HG03460 (cell line): ENCODE data around the gene GADD45GIP1.

Experiments used
- ATAC-seq: cut with Tn5 transposase; IDR thresholded peaks from one replicate; pipeline ENCODE4 v1.9.1; 2021; ENCODE audit not compliant: unreplicated experiment

GADD45GIP1 gene

DNA sequence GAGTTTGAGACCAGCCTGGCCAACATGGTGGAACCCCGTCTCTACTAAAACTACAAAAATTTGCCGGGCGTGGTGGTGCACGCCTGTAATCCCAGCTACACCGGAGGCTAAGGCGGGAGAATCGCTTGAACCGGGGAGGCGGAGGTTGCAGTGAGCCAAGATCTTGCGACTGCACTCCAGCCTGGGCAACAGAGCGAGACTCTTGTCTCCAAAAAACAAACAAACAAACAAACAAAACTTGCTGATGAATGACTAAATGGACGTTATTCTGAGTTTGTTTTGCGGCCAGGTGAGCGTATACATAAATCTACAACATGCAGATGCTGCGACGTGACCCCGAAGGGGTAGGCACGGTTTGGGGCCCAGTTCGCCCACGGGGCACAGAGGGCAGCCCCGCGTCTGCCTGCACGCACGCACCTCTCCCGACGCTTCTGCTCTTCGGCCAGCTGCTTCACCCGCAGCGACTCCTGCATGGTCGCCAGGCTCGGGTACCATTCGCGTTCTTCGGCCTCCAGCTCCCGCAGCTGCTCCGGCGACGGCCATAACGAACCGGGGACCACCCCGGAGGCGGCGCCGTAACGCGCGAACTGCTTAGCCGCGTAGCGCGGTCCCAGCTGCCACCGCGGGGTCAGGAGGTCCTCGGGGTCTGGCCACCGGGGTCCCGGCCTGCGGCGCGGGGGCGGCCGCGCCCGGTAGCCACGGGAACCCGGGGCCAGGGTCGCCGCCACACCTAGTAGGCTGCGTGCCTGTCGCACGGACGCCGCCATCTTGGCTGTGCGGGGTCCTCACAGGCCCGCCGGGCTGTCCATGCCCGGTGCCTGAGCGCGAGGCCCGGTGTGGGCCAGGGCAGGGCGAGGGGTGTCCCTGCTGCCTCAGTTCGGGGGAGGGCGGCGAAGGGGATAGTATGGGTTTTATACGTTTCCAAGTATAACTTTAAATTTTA, at the start of gene GADD45GIP1:
Gene GADD45GIP1 (minus strand): TSS at position 778 of the 943 bp plus-strand sequence. CDS start 11 bp downstream, at position 767.
- ATAC-seq: no peak

- ATAC-seq: no peak
Observed at GRCh38 chr19:13005861-13006370, 48.9 kb upstream of the GADD45GIP1 start.

GRCh38 chr19:13005253-13005652, 48.2 kb upstream of the GADD45GIP1 start:
- no peak for ATAC-seq

GRCh38 chr19:13004273-13004672, 47.2 kb upstream of the GADD45GIP1 start:
- ATAC-seq: no peak

- ATAC-seq: no peak
Observed at GRCh38 chr19:13003081-13003480, 46.1 kb upstream of the GADD45GIP1 start.

GRCh38 chr19:13002166-13002898, 45.3 kb upstream of the GADD45GIP1 start:
- no peak for ATAC-seq

DNA sequence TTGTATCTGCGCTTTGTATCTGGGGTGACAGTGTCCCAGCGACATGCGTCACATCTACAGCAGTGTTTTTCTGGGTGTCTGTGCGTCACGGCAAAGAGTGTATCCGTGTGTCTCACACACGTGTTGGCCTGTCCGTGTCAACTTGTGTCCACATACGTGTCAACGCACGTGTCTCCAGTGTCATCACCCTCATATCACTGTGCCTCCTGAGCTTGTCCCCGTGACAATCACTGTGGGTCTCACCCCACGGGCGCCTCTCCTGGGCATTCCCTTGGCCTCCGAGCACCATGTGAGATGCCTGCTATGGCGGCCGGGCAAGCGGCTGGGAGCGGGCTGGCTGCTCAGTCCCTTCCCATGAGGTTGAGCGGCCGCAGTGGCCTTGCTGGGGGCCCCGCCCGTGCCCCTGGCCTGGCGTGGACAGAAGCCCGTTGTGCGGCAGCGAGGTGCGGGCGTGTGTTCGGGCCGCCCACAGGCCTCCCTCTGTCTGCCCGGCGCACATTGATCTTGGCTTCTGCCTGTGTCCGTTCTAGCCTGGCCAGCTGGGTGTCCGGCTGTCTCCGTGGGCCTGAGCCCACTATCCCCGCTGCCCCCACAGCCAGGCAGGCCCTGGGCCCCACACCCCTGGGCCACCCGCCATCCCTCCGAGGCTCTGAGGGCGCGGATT, 44.6 kb upstream of the GADD45GIP1 start:
- ATAC-seq: no peak

GRCh38 chr19:13001166-13001501, 44.1 kb upstream of the GADD45GIP1 start:
- ATAC-seq: no peak

DNA sequence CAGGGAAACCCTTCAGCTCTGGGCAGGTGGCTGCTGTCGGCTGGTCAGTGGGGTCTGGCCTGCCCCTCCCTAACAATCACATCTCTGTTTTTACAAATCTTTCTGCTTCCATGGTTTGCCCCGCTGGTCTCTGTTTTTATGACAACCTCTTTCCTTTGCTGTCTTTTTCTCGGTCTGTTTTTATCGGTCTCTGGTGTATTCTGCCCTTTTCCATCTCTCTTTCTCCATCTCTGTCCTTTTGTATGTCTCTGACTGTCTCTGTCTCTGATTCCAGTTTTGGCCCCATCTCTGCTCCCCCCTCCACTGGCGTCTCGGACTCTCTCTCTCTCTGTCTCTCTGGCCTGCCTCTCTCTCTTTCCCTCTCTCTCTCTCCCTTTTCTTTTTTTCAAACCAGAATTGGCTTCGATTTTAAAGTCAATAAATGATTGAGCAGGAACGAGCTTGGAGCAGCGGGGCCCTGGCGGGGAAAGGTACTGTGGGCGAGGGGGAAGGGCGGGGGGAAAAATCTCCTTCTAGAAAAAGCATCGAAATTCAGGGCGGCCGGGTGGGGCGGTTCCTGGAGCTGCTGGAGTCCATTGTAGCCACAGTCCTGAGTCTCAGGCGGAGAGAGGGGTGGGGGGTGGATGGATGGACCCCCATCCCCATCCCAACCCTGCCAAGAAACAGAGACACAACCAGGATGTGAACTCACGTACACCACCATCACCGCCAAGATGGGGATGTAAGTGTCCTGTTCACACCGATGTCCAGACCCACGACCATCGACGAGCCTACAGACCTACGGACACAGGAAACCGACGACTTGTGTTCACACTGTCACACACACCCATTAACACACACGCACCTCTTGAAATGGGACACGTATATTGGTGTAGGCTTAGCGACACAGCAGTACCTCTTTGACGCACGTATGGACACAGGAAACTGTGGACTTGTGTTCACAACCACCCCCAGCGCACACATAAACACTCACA, 41.2 kb upstream of the GADD45GIP1 start:
- ATAC-seq: no peak

DNA sequence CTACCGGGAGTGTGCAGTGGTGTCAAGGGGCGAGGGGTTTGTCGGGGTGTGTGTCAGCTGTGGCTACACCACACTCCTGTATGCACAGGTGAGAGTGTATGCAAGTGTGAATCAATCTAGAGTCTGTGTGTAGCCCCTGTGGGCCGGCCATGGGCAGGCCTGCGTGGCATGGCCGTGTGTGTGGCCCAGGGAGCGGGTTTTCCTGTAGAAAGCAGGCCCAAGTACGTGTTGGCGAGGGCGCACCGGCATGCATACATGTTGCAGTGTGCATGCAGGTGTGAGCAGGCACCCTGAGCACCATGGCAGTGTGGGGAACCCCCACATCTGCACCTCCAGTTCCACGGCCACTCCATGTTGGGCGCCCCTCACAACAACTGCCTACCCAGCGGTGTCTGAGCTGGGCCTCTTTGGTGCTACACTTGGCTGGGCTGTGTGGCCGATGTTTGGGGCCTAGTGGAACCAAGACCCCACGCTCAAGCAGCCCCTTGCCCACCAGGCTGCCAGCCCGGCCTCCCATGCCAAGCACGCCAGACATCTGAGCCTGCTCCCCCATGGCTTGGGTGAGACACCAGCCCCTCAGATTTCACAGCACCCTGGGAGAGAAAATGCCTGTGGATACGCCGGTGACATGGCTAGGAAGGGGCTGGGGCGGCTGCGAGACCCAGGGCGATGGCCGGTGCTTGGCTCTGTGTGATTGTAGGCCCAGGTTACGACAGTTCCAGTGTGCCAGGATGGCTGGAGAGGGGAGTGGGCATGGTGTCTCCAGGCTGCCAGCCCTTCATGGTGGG, 40.4 kb upstream of the GADD45GIP1 start:
- no peak for ATAC-seq

GRCh38 chr19:12996406-12997094, 39.5 kb upstream of the GADD45GIP1 start:
- ATAC-seq: no peak

GRCh38 chr19:12995596-12996405, 38.8 kb upstream of the GADD45GIP1 start:
- ATAC-seq: no peak

GRCh38 chr19:12994701-12995595, 37.9 kb upstream of the GADD45GIP1 start, which contains the start of gene NFIX:
Gene NFIX (plus strand): TSS chr19:12995475. CDS start chr19:12995838, 363 bp downstream.
- ATAC-seq: no peak

GRCh38 chr19:12993562-12993961, 36.5 kb upstream of the GADD45GIP1 start:
- ATAC-seq: no peak

GRCh38 chr19:12992729-12993128, 35.7 kb upstream of the GADD45GIP1 start:
- no peak for ATAC-seq

DNA sequence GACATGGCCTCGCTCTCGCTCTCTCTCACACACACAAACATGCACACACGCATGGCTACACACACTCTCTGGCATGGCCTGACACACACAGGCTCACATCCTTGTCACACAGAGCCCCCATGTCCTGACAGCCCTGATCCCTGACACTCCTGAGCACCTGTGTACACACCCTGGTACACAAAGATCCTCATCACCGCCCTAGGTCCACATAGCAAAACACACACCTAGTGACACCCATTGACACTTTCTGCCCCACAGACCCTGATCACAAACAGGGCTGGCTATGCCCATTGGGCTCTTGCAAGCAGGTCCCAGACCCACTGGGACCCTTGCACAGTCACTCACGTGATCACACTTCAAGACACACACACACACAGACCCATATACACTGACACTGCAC, 34.3 kb upstream of the GADD45GIP1 start:
- no peak for ATAC-seq

GRCh38 chr19:12990853-12991252, 33.8 kb upstream of the GADD45GIP1 start:
- no peak for ATAC-seq
